GM10266 (cell line): Measurements from ENCODE around the gene SLC18B1.

Experiments used
- DNase-seq: peaks from one replicate; pipeline ENCODE4 v3.0.0; 2012; ENCODE audit errors: extremely low spot score
- TF ChIP-seq, protein P1 (sequence below): IDR thresholded peaks from 2 replicates; pipeline ENCODE4 v1.5.1; 2012; ENCODE audit warnings: mild to moderate bottlenecking, low read depth; ENCODE audit not compliant: control insufficient read depth, insufficient read depth; ENCODE audit errors: missing control alignments

Gene SLC18B1

DNA sequence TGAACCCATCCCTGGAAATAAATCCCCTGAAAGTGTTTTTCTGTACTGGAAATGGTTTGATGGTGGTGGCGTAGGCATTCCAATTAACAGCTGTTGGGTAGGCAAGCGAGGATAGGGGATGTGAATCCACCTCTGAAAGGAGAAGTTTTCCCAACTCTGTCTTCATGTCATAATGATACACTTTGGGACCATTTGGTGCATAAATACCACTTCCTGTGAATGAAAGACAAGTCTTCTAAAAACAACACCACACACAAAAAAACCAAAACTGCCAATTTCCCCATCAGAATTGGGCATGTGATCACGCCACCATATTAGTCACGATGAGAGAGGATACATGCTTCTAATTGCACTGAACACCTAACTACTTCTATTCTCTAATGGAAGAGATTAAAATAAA, 47.1 kb downstream of the SLC18B1 start:
- TF ChIP-seq, protein P1, sequence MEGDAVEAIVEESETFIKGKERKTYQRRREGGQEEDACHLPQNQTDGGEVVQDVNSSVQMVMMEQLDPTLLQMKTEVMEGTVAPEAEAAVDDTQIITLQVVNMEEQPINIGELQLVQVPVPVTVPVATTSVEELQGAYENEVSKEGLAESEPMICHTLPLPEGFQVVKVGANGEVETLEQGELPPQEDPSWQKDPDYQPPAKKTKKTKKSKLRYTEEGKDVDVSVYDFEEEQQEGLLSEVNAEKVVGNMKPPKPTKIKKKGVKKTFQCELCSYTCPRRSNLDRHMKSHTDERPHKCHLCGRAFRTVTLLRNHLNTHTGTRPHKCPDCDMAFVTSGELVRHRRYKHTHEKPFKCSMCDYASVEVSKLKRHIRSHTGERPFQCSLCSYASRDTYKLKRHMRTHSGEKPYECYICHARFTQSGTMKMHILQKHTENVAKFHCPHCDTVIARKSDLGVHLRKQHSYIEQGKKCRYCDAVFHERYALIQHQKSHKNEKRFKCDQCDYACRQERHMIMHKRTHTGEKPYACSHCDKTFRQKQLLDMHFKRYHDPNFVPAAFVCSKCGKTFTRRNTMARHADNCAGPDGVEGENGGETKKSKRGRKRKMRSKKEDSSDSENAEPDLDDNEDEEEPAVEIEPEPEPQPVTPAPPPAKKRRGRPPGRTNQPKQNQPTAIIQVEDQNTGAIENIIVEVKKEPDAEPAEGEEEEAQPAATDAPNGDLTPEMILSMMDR: no peak
- DNase-seq: no peak

DNA sequence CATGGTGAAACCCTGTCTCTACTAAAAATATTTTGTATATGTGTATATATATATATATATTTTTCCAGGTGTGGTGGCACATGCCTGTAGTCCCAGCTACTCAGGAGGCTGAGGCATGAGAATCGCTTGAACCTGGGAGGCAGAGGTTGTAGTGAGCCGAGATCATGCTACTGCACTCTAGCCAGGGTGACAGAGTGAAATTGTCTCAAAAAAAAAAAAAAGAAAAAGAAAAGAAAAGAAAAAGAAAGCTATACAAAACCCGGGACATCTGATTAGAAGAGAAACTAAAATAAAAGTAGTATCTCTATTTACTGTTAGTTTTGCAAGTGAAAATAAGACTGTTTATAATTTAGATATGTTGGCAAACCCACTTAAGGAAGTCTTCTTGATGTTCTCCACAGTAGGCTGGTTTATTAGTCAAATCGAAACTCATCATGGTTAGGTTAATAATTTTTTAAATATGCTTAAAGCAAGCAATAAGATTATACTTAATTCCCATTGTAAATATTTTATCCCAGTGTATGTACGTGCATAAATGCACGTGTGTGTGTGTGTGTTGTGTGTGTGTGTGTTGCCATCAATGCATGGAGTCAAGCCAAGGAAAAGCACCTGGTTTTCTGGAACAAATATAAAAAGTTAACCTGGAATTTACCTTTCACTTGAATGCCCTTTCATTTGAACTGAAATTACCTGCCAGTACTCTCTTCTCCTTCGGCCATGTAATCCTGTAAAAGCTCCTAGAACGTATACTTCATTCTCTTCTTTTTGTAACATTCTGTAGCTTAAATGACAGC, 47.8 kb downstream of the SLC18B1 start:
- TF ChIP-seq, protein P1: no peak
- DNase-seq: peak; percentile 29

DNA sequence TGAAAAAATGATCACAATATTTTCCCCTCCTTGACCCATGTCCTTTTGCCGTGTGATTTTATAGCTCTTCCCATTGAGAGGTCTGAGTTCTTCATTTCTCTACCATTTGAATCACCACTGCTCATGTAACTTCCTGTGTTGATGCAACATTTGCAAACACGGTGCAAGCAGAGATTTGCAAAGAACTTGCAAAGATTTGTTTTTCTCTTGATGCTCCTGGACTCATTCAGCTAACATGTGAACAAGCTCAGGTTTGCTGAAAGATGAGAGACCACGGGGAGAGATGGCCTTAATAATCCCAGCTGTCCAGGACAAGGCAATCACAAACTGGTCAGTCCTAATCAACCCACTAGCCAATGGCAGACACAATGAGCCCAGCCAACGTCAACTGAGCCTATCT, 49.3 kb downstream of the SLC18B1 start:
- no peak for DNase-seq

DNA sequence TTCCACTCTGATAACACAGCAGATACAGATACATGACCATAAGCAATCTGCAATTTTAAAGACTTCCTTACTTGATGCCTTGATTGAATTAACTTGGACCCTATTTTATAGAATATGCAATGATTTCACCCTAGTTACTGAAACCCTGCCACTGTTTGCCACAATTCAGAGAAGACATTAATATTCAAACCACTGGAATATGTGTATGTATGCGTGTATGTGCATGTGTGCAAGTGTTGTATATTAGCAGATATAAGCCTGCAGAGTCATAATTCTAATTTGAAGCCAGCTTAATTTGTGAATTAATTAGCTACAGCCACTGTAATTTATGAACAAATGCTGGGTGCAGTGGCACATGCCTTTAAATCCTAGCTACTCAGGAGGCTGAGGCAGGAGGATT, 50.0 kb downstream of the SLC18B1 start:
- TF ChIP-seq, protein P1: no peak
- DNase-seq: no peak

More for the DNA sequence above, 49.3 kb downstream of the SLC18B1 start:
- TF ChIP-seq, protein P1: no peak

DNA sequence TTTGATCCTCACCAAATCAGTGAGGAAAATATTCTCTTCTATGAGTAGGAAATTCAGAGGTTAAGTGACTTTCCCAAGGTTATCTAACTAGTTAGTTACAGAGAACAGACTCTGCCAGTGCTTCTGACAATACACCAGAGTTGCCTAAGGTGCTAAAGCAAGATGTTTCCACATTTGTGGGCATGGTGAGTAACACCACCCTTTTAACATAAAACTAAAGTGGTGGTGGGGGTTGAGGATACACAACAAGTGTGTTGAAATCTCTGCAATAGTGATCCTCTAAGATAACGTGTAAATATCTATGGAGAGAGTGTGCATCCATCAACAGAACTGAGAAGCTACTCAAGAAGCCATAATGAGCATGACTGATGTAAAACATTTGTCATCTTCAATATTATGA, 52.4 kb downstream of the SLC18B1 start:
- TF ChIP-seq, protein P1: no peak
- no peak for DNase-seq

DNA sequence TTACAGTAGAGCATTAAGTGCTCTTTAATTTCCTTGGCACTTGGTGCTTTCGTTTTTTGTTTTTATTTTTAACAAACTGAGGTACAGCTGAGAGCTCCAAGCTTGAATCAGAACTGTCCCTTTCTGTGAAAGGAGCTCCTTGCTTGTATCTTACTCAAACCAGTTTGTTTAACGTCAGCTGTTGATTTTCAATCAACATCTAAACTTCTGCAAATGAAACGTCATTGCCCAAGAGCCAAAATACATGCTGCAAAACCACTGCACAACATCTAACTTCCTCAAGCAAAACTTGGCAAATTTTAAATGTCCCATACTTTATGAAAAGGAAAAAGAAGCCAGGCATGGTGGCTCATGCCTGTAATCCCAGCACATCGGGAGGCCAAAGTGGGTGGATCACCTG, 55.9 kb downstream of the SLC18B1 start:
- no peak for DNase-seq
- TF ChIP-seq, protein P1: no peak

DNA sequence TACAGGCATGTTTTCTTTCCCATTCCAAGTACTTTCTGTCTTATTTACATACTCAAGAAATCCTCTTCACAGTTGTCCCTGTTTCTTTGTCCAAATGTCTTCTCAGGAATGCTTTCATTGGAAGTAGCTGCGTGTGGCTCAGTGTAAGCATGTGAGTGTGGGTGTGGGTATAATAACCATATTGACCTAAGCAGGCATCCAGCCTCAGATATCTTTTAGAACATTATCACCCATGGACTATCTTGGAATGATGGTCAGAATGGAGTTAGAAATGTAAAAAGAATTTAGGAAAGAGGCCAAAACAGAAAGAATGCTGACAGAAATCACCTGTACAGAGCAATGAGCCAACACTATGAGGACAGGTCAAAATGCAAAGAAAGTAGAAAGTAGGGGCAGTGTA, 57.2 kb downstream of the SLC18B1 start:
- no peak for DNase-seq
- TF ChIP-seq, protein P1: no peak
